ENCODE results near the gene KIF1A. TPM values are rescaled to one million over a fixed set of nuclear protein-coding genes. Genes with fewer than 3 reads are reported as not detected.
"Not testable (repeated sequence)": the region's sequence is repeated elsewhere in the genome, so short reads cannot be mapped to it uniquely, and the experiment has no call there.

KIF1A gene
- total and polyA plus RNA-seq, 4 experiments from 2014 or later, result not detected

- Mint-ChIP-seq H3K4me3 (no peak overlapping the region), H3K9me3 (peaks cover 0 to 2% (median 0%) of the 10 kb centered on the region in 8 donors), H3K27ac (no peak overlapping the region), H3K27me3 (peaks cover 1 to 2% of the 10 kb centered on the region in 2 donors), H3K4me1 (no peaks in the 10 kb centered on the region), H3K36me3 (no peaks in the 10 kb centered on the region)
- POLR2A ChIA-PET (ENCODE audit: partially characterized antibody), result no interaction called here
- no peak for DNase-seq
- H3K27ac ChIP-seq (ENCODE audit: low read depth, low read length), result no peak overlapping the region
- CTCF ChIA-PET (ENCODE audit: partially characterized antibody), result interaction anchor here (1.3 kb wide), 1 partner anchor 333 kb away, joined by 3 read pairs; no protein-coding TSS in a partner anchor
- H3K4me1 ChIP-seq (ENCODE audit: insufficient read depth, low read length), result no peaks in the 10 kb centered on the region
- H3K4me3 ChIP-seq (ENCODE audit: low read length in 2 of 2), result no peak overlapping the region
- H3K9me3 ChIP-seq (ENCODE audit: control insufficient read depth in 1 of 2, low read length in 2 of 2), result no peaks in the 10 kb centered on the region
- H3K27me3 ChIP-seq (ENCODE audit: insufficient read depth, low read length), result no peaks in the 10 kb centered on the region
- no peaks in the 10 kb centered on the region for H3K36me3 ChIP-seq (ENCODE audit: insufficient read depth, low read length)
- intact Hi-C loops (cut with micrococcal nuclease), result no loop called here
Observed at GRCh38 chr2:240846873-240847595, 27.0 kb upstream of the KIF1A start.

- intact Hi-C loops (cut with micrococcal nuclease), result not testable (repeated sequence)
Observed at GRCh38 chr2:240846309-240846708, 26.3 kb upstream of the KIF1A start.

DNA sequence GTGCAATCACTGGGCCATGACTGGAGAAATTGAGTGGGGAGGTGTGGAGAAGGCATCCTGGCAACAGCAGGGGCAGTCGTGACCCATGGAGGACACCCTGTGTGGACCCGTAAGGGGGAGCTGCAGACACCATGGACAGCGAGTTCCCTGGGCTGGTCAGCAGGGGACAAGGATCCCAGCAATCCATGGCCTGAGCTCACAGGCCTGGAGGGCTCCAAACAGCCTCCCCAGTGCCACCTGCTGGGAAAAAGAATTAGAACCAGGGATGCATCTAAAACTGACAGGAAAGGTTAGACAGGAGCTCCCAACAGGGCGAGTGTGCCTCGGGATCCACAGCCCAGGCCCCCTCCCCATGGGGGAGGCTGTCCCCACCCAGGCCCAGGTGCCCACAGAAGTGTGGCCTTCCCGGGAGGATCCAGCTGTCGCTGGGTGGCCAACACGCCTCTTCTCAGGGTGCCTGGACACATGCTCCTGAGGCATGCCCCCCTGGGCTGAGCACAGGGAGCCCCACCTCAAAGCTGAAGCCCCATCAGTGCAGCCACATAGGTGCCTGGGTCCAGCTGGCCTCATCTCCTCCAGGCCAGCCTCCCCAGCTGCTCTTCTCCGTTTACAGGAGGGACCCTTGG lies 20.5 kb upstream of the KIF1A start:
- peaks cover 0 to 2% (median 0%) of the 10 kb centered on the region in 8 donors for H3K9me3 Mint-ChIP-seq
- CTCF ChIA-PET (ENCODE audit: partially characterized antibody), result interaction anchor here (0.8 to 2.2 kb wide), 5 partner anchors 11 to 807 kb away, joined by 3 to 22 read pairs (median 3); no protein-coding TSS in a partner anchor
- POLR2A ChIA-PET (ENCODE audit: partially characterized antibody), result no interaction called here
- Histone ChIP-seq H3K36me3 (ENCODE audit: insufficient read depth, low read length) (no peaks in the 10 kb centered on the region), H3K27ac (ENCODE audit: low read depth, low read length) (no peak overlapping the region), H3K9me3 (ENCODE audit: control insufficient read depth in 1 of 2, low read length in 2 of 2) (no peaks in the 10 kb centered on the region), H3K4me1 (ENCODE audit: insufficient read depth, low read length) (no peaks in the 10 kb centered on the region), H3K27me3 (ENCODE audit: insufficient read depth, low read length) (peaks cover 4% of the 10 kb centered on the region), H3K4me3 (ENCODE audit: low read length in 2 of 2) (no peak overlapping the region)
- H3K27me3 Mint-ChIP-seq, result peaks cover 3 to 17% of the 10 kb centered on the region in 2 donors
- H3K4me1 Mint-ChIP-seq, result no peaks in the 10 kb centered on the region
- intact Hi-C loops (cut with micrococcal nuclease), result loop anchor here (1.0 kb wide), 1 partner anchor 326 kb away; no protein-coding TSS in a partner anchor
- no peak overlapping the region for H3K4me3 Mint-ChIP-seq
- H3K36me3 Mint-ChIP-seq, result no peaks in the 10 kb centered on the region
- DNase-seq, result peak in 2 of 5 donors; percentile 15 to 32
- H3K27ac Mint-ChIP-seq, result peak overlapping the region in 1 of 7 donors; percentile 22

More at GRCh38 chr2:240846309-240846708, 26.3 kb upstream of the KIF1A start:
- H3K27ac ChIP-seq (ENCODE audit: low read depth, low read length); H3K36me3 Mint-ChIP-seq; H3K36me3 ChIP-seq (ENCODE audit: insufficient read depth, low read length); POLR2A ChIA-PET (ENCODE audit: partially characterized antibody); H3K9me3 Mint-ChIP-seq; H3K9me3 ChIP-seq (ENCODE audit: control insufficient read depth in 1 of 2, low read length in 2 of 2); H3K27me3 ChIP-seq (ENCODE audit: insufficient read depth, low read length); DNase-seq; H3K4me3 Mint-ChIP-seq; H3K27me3 Mint-ChIP-seq; H3K4me3 ChIP-seq (ENCODE audit: low read length in 2 of 2); H3K4me1 Mint-ChIP-seq; H3K4me1 ChIP-seq (ENCODE audit: insufficient read depth, low read length); H3K27ac Mint-ChIP-seq: not testable (repeated sequence)
- CTCF ChIA-PET (ENCODE audit: partially characterized antibody), result interaction anchor here (1.3 kb wide), 1 partner anchor 332 kb away, joined by 3 read pairs; no protein-coding TSS in a partner anchor

DNA sequence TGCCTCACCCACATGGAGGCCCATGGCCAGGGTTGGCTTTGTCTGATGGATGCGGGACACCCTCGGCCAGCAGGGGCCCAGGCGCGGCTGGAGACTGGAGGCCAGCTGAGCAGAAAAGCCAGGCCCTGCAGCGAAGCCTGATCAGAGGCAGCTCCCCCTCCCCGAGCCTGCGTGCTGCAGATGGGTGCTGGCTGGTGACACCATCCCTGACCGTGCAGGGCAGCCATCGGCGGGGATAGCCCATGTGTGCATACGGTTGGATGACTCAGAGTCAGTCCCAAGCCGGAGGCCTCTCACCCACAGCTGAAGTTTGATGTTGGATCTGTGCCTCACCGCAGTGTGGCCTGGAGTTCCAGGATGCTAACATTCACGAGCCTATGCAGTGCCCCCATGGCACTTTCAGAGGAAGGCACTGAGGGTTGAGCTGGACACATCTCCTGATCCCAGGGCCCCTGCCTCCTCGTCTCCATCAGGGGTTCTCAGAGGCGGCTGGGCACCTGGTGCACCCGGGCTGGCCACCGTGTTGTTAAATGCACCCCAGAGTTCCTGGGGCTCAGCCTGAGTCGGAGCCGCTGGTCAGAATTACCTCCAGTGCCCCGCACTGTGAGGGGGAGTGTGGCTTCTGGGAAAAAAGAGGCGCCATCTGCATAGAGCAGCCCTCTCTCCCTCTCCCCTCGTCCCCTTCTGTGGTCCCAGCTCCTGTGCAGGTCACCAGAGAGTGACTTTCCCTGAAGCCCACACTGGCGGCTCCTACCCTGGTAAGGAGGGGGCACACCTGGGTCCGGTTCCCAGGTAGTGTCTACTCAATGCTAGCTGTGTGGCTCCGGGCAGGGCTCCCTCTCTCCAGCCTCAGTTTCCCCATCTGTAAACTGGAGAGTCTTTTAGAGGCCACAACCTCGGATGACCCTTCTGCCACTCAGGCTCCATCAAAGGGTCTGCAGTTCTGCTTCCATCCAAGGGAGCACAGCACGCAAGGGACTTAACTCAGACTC lies 19.4 kb upstream of the KIF1A start:
- ChIA-PET CTCF (ENCODE audit: partially characterized antibody) (interaction anchor here (0.8 to 2.2 kb wide), 4 partner anchors 253 to 808 kb away, joined by 3 to 22 read pairs (median 3); no protein-coding TSS in a partner anchor), POLR2A (ENCODE audit: partially characterized antibody) (no interaction called here)
- Histone ChIP-seq H3K9me3 (ENCODE audit: control insufficient read depth in 1 of 2, low read length in 2 of 2) (no peaks in the 10 kb centered on the region), H3K4me1 (ENCODE audit: insufficient read depth, low read length) (no peaks in the 10 kb centered on the region), H3K36me3 (ENCODE audit: insufficient read depth, low read length) (no peaks in the 10 kb centered on the region), H3K4me3 (ENCODE audit: low read length in 2 of 2) (no peak overlapping the region), H3K27ac (ENCODE audit: low read depth, low read length) (no peak overlapping the region), H3K27me3 (ENCODE audit: insufficient read depth, low read length) (peaks cover 4% of the 10 kb centered on the region)
- Mint-ChIP-seq H3K27me3 (peaks cover 3 to 19% of the 10 kb centered on the region in 2 donors), H3K27ac (no peak overlapping the region), H3K4me1 (no peaks in the 10 kb centered on the region), H3K4me3 (no peak overlapping the region), H3K9me3 (no peaks in the 10 kb centered on the region), H3K36me3 (no peaks in the 10 kb centered on the region)
- intact Hi-C loops (cut with micrococcal nuclease), result loop anchor here (1.0 kb wide), 1 partner anchor 325 kb away; no protein-coding TSS in a partner anchor
- no peak for DNase-seq

GRCh38 chr2:240837621-240838020 lies 17.6 kb upstream of the KIF1A start:
- Histone ChIP-seq H3K9me3 (ENCODE audit: control insufficient read depth in 1 of 2, low read length in 2 of 2) (no peaks in the 10 kb centered on the region), H3K4me3 (ENCODE audit: low read length in 2 of 2) (no peak overlapping the region), H3K27me3 (ENCODE audit: insufficient read depth, low read length) (peaks cover 4% of the 10 kb centered on the region), H3K27ac (ENCODE audit: low read depth, low read length) (no peak overlapping the region), H3K4me1 (ENCODE audit: insufficient read depth, low read length) (peaks cover 4% of the 10 kb centered on the region), H3K36me3 (ENCODE audit: insufficient read depth, low read length) (no peaks in the 10 kb centered on the region)
- Mint-ChIP-seq H3K36me3 (no peaks in the 10 kb centered on the region), H3K27me3 (peaks cover 3 to 17% of the 10 kb centered on the region in 2 donors), H3K27ac (peak overlapping the region in 1 of 7 donors; percentile 16), H3K9me3 (no peaks in the 10 kb centered on the region), H3K4me3 (no peak overlapping the region), H3K4me1 (no peaks in the 10 kb centered on the region)
- no peak for DNase-seq
- intact Hi-C loops (cut with micrococcal nuclease), result no loop called here
- POLR2A ChIA-PET (ENCODE audit: partially characterized antibody), result no interaction called here
- CTCF ChIA-PET (ENCODE audit: partially characterized antibody), result interaction anchor here (1.0 kb wide), 1 partner anchor 14 kb away, joined by 5 read pairs; no protein-coding TSS in a partner anchor

DNA sequence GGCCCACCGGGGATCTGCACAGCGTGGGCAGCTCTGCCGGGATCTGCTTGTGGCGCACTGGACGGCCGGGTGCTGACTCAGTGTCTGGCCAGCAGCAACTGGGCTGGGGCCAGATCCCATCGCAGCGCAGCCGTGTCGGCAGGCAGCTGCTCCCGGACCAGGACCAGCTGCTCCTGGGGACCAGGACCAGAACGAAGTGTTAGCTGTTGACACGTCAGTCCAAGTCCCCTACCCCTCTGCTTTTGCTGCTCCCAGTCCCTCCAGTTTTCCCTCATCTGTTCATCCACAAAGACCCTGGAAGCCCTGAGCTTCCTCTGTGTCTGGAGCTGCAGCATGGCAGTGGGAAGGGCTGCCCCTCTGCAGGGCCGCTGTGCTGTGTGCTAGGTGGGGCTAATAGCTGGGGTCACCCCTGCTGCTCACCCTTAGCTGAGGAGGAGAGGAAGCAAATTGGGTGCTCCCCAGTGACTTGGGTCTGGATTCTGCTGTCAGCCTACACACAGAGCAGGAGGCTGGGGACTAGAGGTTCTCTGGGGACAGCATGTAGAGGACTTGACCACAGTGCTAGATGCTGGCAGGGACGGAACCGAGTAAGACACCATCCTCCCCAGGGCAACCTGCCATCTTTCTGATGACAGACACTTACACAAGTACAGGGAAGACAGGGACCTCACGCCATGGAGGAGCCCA lies 16.9 kb upstream of the KIF1A start:
- Mint-ChIP-seq H3K27me3 (peaks cover 3 to 17% of the 10 kb centered on the region in 2 donors), H3K36me3 (peaks cover 0 to 1% of the 10 kb centered on the region in 2 donors), H3K9me3 (no peaks in the 10 kb centered on the region), H3K4me1 (peaks cover 0 to under 1% (median 0%) of the 10 kb centered on the region in 4 donors), H3K4me3 (no peak overlapping the region), H3K27ac (peak overlapping the region in 1 of 7 donors; percentile 64)
- H3K27ac ChIP-seq (ENCODE audit: low read depth, low read length), result no peak overlapping the region
- intact Hi-C loops (cut with micrococcal nuclease), result no loop called here
- H3K4me1 ChIP-seq (ENCODE audit: insufficient read depth, low read length), result peaks cover 7% of the 10 kb centered on the region
- DNase-seq, result no peak
- no peaks in the 10 kb centered on the region for H3K36me3 ChIP-seq (ENCODE audit: insufficient read depth, low read length)
- H3K27me3 ChIP-seq (ENCODE audit: insufficient read depth, low read length), result peaks cover 4% of the 10 kb centered on the region
- CTCF ChIA-PET (ENCODE audit: partially characterized antibody), result interaction anchor here (1.0 kb wide), 1 partner anchor 15 kb away, joined by 5 read pairs; no protein-coding TSS in a partner anchor
- POLR2A ChIA-PET (ENCODE audit: partially characterized antibody), result no interaction called here
- H3K4me3 ChIP-seq (ENCODE audit: low read length in 2 of 2), result no peak overlapping the region
- H3K9me3 ChIP-seq (ENCODE audit: control insufficient read depth in 1 of 2, low read length in 2 of 2), result no peaks in the 10 kb centered on the region
